ENCODE measurements around the gene MACC1. TPM values are rescaled to one million over a fixed set of nuclear protein-coding genes. Genes with fewer than 3 reads are reported as not detected.

MACC1 gene
- total and polyA plus RNA-seq, 2 donors (not counting 1 experiment from before 2014, with no cell fraction given) = 0.92 to 6.2 TPM

- Histone ChIP-seq H2AFZ (ENCODE audit: insufficient read depth, low read depth, low read length, poor library complexity, severe bottlenecking) (no peak overlapping the region), H3K36me3 (replicated peaks in 1 of 2; ENCODE audit: control extremely low read depth in 1 of 2, control insufficient read depth in 1 of 2, extremely low read depth in 1 of 2, insufficient read depth in 2 of 2, low read length in 1 of 2) (no peaks in the 10 kb centered on the region), H3K4me1 (ENCODE audit: control insufficient read depth in 2 of 2, insufficient read depth in 2 of 2, low read length in 2 of 2) (no peaks in the 10 kb centered on the region), H3K79me2 (ENCODE audit: control insufficient read depth, insufficient read depth, low read length) (no peaks in the 10 kb centered on the region), H4K20me1 (ENCODE audit: control insufficient read depth, insufficient read depth, low read length, poor library complexity, severe bottlenecking) (no peaks in the 10 kb centered on the region), H3K9ac (ENCODE audit: low read length) (no peak overlapping the region), H3K27me3 (replicated peaks in 1 of 4; ENCODE audit: control extremely low read depth in 1 of 4, control insufficient read depth in 3 of 4, insufficient read depth in 4 of 4, low read length in 3 of 4) (peaks cover 0 to 4% (median 0%) of the 10 kb centered on the region in 4 experiments), H3K4me3 (ENCODE audit: control extremely low read depth in 1 of 5, extremely low read depth in 1 of 5, insufficient read depth in 1 of 5, low read depth in 2 of 5, low read length in 4 of 5) (no peak overlapping the region), H3K9me3 (ENCODE audit: control extremely low read depth in 1 of 3, control insufficient read depth in 2 of 3, insufficient read depth in 1 of 3, low read length in 2 of 3) (no peaks in the 10 kb centered on the region), H3K4me2 (replicated peaks; ENCODE audit: low read depth, low read length, poor library complexity, severe bottlenecking) (no peak overlapping the region), H3K27ac (ENCODE audit: low read length in 2 of 2) (no peak overlapping the region)
- ChIA-PET CTCF (no interaction called here), POLR2A (no interaction called here)
- no peaks in the 10 kb centered on the region for H3K4me1 Mint-ChIP-seq
- TF ChIP-seq EZH2 (IDR thresholded peaks at IDR 0.05; ENCODE audit: borderline replicate concordance, insufficient read depth, low read depth, low read length, poor library complexity, severe bottlenecking) (no peak), CTCF (IDR thresholded peaks at IDR 0.05) (no peak)
- H3K27ac Mint-ChIP-seq = no peak overlapping the region
- no peak overlapping the region for H3K4me3 Mint-ChIP-seq
- WGBS (ENCODE audit: insufficient coverage) = no CpG with 5 or more reads among the region's 1 CpG
- H3K27me3 Mint-ChIP-seq = no peaks in the 10 kb centered on the region
- no peaks in the 10 kb centered on the region for H3K9me3 Mint-ChIP-seq (ENCODE audit: insufficient read depth)
- intact Hi-C loops (cut with micrococcal nuclease) = no loop called here
- no peak for ATAC-seq (ENCODE audit: low read depth)
- no peak for DNase-seq
Observed at GRCh38 chr7:20104696-20105095, 112.5 kb downstream of the MACC1 start.

GRCh38 chr7:20102982-20103381 lies 114.2 kb downstream of the MACC1 start:
- H3K27me3 ChIP-seq (replicated peaks in 1 of 4; ENCODE audit: control extremely low read depth in 1 of 4, control insufficient read depth in 3 of 4, insufficient read depth in 4 of 4, low read length in 3 of 4) = peaks cover 0 to 4% (median 0%) of the 10 kb centered on the region in 4 experiments
- H4K20me1 ChIP-seq (ENCODE audit: control insufficient read depth, insufficient read depth, low read length, poor library complexity, severe bottlenecking) = no peaks in the 10 kb centered on the region
- H3K9me3 ChIP-seq (ENCODE audit: control extremely low read depth in 1 of 3, control insufficient read depth in 2 of 3, insufficient read depth in 1 of 3, low read length in 2 of 3) = no peaks in the 10 kb centered on the region
- H3K4me1 Mint-ChIP-seq = no peaks in the 10 kb centered on the region
- no peak overlapping the region for H3K9ac ChIP-seq (ENCODE audit: low read length)
- H2AFZ ChIP-seq (ENCODE audit: insufficient read depth, low read depth, low read length, poor library complexity, severe bottlenecking) = no peak overlapping the region
- ChIA-PET POLR2A (no interaction called here), CTCF (no interaction called here)
- no peak overlapping the region for H3K4me3 Mint-ChIP-seq
- H3K4me1 ChIP-seq (ENCODE audit: control insufficient read depth in 2 of 2, insufficient read depth in 2 of 2, low read length in 2 of 2) = no peaks in the 10 kb centered on the region
- 100% methylated on average over 1 of the region's 1 CpG for WGBS (ENCODE audit: insufficient coverage)
- no peak overlapping the region for H3K27ac Mint-ChIP-seq
- intact Hi-C loops (cut with micrococcal nuclease) = no loop called here
- H3K27ac ChIP-seq (ENCODE audit: low read length in 2 of 2) = no peak overlapping the region
- DNase-seq (no peak), ATAC-seq (ENCODE audit: low read depth) (no peak)
- H3K9me3 Mint-ChIP-seq (ENCODE audit: insufficient read depth) = no peaks in the 10 kb centered on the region
- no peaks in the 10 kb centered on the region for H3K27me3 Mint-ChIP-seq
- H3K4me2 ChIP-seq (replicated peaks; ENCODE audit: low read depth, low read length, poor library complexity, severe bottlenecking) = no peak overlapping the region
- no peaks in the 10 kb centered on the region for H3K79me2 ChIP-seq (ENCODE audit: control insufficient read depth, insufficient read depth, low read length)
- TF ChIP-seq EZH2 (IDR thresholded peaks at IDR 0.05; ENCODE audit: borderline replicate concordance, insufficient read depth, low read depth, low read length, poor library complexity, severe bottlenecking) (no peak), CTCF (IDR thresholded peaks at IDR 0.05) (no peak)
- H3K4me3 ChIP-seq (ENCODE audit: control extremely low read depth in 1 of 5, extremely low read depth in 1 of 5, insufficient read depth in 1 of 5, low read depth in 2 of 5, low read length in 4 of 5) = no peak overlapping the region
- no peaks in the 10 kb centered on the region for H3K36me3 ChIP-seq (replicated peaks in 1 of 2; ENCODE audit: control extremely low read depth in 1 of 2, control insufficient read depth in 1 of 2, extremely low read depth in 1 of 2, insufficient read depth in 2 of 2, low read length in 1 of 2)
